ENCODE data around the gene SLX4IP. TPM values are rescaled to one million over a fixed set of nuclear protein-coding genes. Genes with fewer than 3 reads are reported as not detected.

The SLX4IP gene
- total and polyA plus RNA-seq, 7 donors = 0.20 to 1.9 (median 0.86) TPM

DNA sequence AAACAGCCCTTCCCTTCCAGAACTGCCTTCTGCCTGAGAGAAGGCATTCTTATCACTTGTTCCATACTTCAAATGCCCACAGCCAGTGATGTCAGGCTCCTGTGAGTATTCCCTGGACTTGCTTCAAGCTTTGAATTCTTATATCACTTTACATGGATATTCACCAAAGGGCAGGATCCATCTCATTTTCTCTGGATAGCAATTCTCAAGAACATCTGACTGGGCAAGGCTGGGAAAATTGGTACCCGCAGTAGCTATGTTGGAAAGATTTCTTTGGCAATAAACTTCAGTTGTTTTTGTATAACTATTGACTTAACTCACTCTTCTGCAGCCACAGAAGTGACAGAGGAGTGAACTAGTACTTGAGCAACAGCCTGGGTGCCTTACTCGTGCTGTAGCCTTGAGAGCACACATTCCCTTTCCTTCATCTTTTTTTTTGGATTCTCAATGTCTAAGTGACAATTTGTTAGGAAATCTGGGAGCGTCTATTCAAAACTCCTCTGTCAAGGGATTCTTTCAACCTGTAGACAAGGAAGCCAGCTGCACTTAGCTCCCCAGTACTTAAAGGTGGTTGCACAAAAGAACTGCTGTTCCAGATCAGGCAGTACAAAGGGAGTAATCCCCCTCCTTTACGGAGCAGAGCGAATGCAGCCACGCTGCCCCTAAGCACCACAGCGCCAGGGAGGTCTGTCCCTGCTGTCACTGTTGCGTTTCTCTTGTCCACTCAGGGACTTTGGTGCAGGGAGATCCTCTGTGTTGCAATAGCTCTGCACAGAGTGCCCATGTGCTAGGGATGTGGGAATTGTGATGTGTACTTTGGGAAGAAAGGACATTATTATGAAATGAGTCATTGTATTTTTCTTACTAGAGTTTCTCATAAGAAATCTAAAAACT is 169.1 kb downstream of the SLX4IP start:
- TF ChIP-seq, protein P1, sequence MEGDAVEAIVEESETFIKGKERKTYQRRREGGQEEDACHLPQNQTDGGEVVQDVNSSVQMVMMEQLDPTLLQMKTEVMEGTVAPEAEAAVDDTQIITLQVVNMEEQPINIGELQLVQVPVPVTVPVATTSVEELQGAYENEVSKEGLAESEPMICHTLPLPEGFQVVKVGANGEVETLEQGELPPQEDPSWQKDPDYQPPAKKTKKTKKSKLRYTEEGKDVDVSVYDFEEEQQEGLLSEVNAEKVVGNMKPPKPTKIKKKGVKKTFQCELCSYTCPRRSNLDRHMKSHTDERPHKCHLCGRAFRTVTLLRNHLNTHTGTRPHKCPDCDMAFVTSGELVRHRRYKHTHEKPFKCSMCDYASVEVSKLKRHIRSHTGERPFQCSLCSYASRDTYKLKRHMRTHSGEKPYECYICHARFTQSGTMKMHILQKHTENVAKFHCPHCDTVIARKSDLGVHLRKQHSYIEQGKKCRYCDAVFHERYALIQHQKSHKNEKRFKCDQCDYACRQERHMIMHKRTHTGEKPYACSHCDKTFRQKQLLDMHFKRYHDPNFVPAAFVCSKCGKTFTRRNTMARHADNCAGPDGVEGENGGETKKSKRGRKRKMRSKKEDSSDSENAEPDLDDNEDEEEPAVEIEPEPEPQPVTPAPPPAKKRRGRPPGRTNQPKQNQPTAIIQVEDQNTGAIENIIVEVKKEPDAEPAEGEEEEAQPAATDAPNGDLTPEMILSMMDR (IDR thresholded peaks at IDR 0.05) = no peak
- DNase-seq = peak; percentile 55 to 75
- ATAC-seq = peak; percentile 47 to 87 (median 81)
- H3K27ac ChIP-seq = peak overlapping the region; percentile 59
- H3K27me3 ChIP-seq (ENCODE audit: insufficient read depth in 3 of 3, low read length in 2 of 3) = no peaks in the 10 kb centered on the region
- H3K4me3 ChIP-seq = no peak overlapping the region
- intact Hi-C loops (cut with DNase I) = no loop called here
- WGBS, 3 donors = 53 to 62% (median 53%) methylated on average over 8 of the region's 8 CpGs
- H3K4me1 ChIP-seq = no peaks in the 10 kb centered on the region
- no peaks in the 10 kb centered on the region for H3K36me3 ChIP-seq (ENCODE audit: insufficient read depth in 1 of 2, low read depth in 1 of 2)
- H3K9me3 ChIP-seq = no peaks in the 10 kb centered on the region

GRCh38 chr20:10604865-10605440 is 169.8 kb downstream of the SLX4IP start:
- peak in 1 of 4 donors; percentile 53 for ATAC-seq
- intact Hi-C loops (cut with DNase I) = no loop called here

DNA sequence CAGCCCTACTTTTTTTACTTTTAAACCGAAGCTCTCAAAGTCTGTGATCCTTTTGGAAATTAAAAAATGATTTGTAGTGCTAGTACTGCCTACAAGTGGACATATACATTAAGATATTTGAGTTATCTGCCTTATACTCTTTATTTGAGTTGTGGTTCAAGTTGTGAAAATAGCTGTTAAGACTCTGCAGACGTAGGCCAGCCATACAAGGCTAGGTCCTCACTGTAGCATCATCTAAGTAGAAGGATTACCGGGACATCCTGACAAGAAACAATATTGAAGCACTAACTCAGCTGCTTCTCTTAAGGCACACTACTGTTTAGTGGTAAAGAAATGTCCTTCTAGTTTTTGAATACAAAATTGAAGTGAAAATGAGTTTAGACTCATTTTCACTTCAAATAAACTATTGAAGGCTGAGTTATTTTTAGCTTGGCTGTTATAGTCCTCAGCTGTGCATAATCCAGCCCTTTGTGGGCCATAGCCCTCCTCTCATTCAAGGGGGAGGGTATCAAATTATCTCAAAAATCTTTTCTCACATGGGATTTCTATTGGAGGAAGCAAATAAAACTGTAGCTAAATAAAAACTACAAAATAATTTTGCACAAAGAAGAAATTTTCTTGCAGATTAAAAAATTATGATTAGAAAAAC is 170.6 kb downstream of the SLX4IP start:
- H3K27me3 ChIP-seq (ENCODE audit: insufficient read depth in 3 of 3, low read length in 2 of 3) = no peaks in the 10 kb centered on the region
- 69 to 89% (median 76%) methylated on average over 3 of the region's 3 CpGs for WGBS, 3 donors

More at GRCh38 chr20:10604865-10605440, 169.8 kb downstream of the SLX4IP start:
- no peak overlapping the region for H3K4me3 ChIP-seq
- H3K9me3 ChIP-seq = no peaks in the 10 kb centered on the region
- peak overlapping the region; percentile 64 for H3K27ac ChIP-seq
- TF ChIP-seq, protein P1 (IDR thresholded peaks at IDR 0.05) = no peak
- WGBS, 3 donors = 71 to 85% (median 71%) methylated on average over 2 of the region's 2 CpGs
- no peaks in the 10 kb centered on the region for H3K36me3 ChIP-seq (ENCODE audit: insufficient read depth in 1 of 2, low read depth in 1 of 2)
- H3K27me3 ChIP-seq (ENCODE audit: insufficient read depth in 3 of 3, low read length in 2 of 3) = no peaks in the 10 kb centered on the region
- no peak for DNase-seq
- no peaks in the 10 kb centered on the region for H3K4me1 ChIP-seq

GRCh38 chr20:10609276-10609675 is 174.2 kb downstream of the SLX4IP start:
- WGBS, 3 donors = 80 to 87% (median 87%) methylated on average over 2 of the region's 2 CpGs
- TF ChIP-seq, protein P1 (IDR thresholded peaks at IDR 0.05) = no peak
- ATAC-seq = peak in 2 of 4 donors; percentile 39 to 46
- Histone ChIP-seq H3K27ac (peak overlapping the region; percentile 71), H3K36me3 (ENCODE audit: insufficient read depth in 1 of 2, low read depth in 1 of 2) (no peaks in the 10 kb centered on the region), H3K27me3 (ENCODE audit: insufficient read depth in 3 of 3, low read length in 2 of 3) (no peaks in the 10 kb centered on the region), H3K4me3 (no peak overlapping the region), H3K9me3 (no peaks in the 10 kb centered on the region), H3K4me1 (no peaks in the 10 kb centered on the region)
- peak; percentile 60 to 63 for DNase-seq
- intact Hi-C loops (cut with DNase I) = no loop called here

More for the DNA sequence above, 170.6 kb downstream of the SLX4IP start:
- Histone ChIP-seq H3K27ac (peak overlapping the region; percentile 64), H3K4me3 (no peak overlapping the region), H3K9me3 (no peaks in the 10 kb centered on the region), H3K4me1 (no peaks in the 10 kb centered on the region), H3K36me3 (ENCODE audit: insufficient read depth in 1 of 2, low read depth in 1 of 2) (no peaks in the 10 kb centered on the region)
- TF ChIP-seq, protein P1 (IDR thresholded peaks at IDR 0.05) = no peak
- ATAC-seq (no peak), DNase-seq (no peak)
- intact Hi-C loops (cut with DNase I) = no loop called here
